HepG2 (cell line): ENCODE data around the gene COASY. TPM values are rescaled to one million over a fixed set of nuclear protein-coding genes. Genes with fewer than 3 reads are reported as not detected.
A peak's percentile ranks its signal among the peaks of the same experiment; 100 is the strongest.

Experiments
- AKAP8 ChIP-seq: sonication (generic); formaldehyde crosslinking; IDR thresholded peaks from 2 replicates; pipeline ENCODE4 v1.5.1; 2020; ENCODE audit warnings: mild to moderate bottlenecking, missing genetic modification reagents
- BRCA1 ChIP-seq: sonication (generic); formaldehyde crosslinking; IDR thresholded peaks from 2 replicates; pipeline ENCODE4 v1.4.0; 2020; ENCODE audit warnings: missing genetic modification reagents
- CENPX ChIP-seq: sonication (generic); formaldehyde crosslinking; IDR thresholded peaks from 2 replicates; pipeline ENCODE4 v1.9.0; 2021; ENCODE audit warnings: mild to moderate bottlenecking, missing genetic modification reagents, moderate library complexity
- GABPB1 ChIP-seq: IDR thresholded peaks from 2 replicates; pipeline ENCODE4 v1.6.1; 2016; ENCODE audit warnings: mild to moderate bottlenecking, missing genetic modification reagents, moderate library complexity, missing compliant biosample characterization
- HOXA5 ChIP-seq: sonication (generic); formaldehyde crosslinking; IDR thresholded peaks from 2 replicates; pipeline ENCODE4 v1.4.0; 2020; ENCODE audit warnings: missing genetic modification reagents
- KMT2A ChIP-seq: sonication (generic); formaldehyde crosslinking; IDR thresholded peaks from 2 replicates; pipeline ENCODE4 v1.4.0; 2020; ENCODE audit warnings: missing genetic modification reagents
- MATR3 ChIP-seq: sonication (generic); formaldehyde crosslinking; IDR thresholded peaks from 2 replicates; pipeline ENCODE4 v1.4.0; 2020; ENCODE audit warnings: missing genetic modification reagents
- MTF2 ChIP-seq: sonication (generic); formaldehyde crosslinking; IDR thresholded peaks from 2 replicates; pipeline ENCODE4 v1.5.0; 2020; ENCODE audit warnings: missing genetic modification reagents, borderline replicate concordance
- PHF20 ChIP-seq: sonication (generic); formaldehyde crosslinking; IDR thresholded peaks from 2 replicates; pipeline ENCODE4 v1.5.0; 2020; ENCODE audit warnings: mild to moderate bottlenecking, missing genetic modification reagents
- PHF21A ChIP-seq: sonication (generic); formaldehyde crosslinking; IDR thresholded peaks from 2 replicates; pipeline ENCODE4 v1.5.0; 2020; ENCODE audit warnings: mild to moderate bottlenecking, missing genetic modification reagents
- TCF12 ChIP-seq, 2 experiments: fragments of 450-650 bp in 1 of 2; sonication (generic) in 1 of 2; formaldehyde crosslinking in 1 of 2; IDR thresholded peaks; 2 replicates each; pipeline versions ENCODE4 v1.6.1 to v1.8.0; 2017 to 2022; ENCODE audit warnings: antibody characterized with exemption in 1 of 2, mild to moderate bottlenecking in 1 of 2, missing genetic modification reagents in 1 of 2, moderate library complexity in 1 of 2
- ZIK1 ChIP-seq: sonication (generic); formaldehyde crosslinking; IDR thresholded peaks from 2 replicates; pipeline ENCODE4 v1.5.0; 2020; ENCODE audit warnings: mild to moderate bottlenecking, low read depth, missing genetic modification reagents, borderline replicate concordance
- ZZZ3 ChIP-seq: sonication (generic); formaldehyde crosslinking; IDR thresholded peaks from 2 replicates; pipeline ENCODE4 v1.4.0; 2020; ENCODE audit warnings: missing genetic modification reagents, mild to moderate bottlenecking, borderline replicate concordance
- polyA plus RNA-seq, 8 experiments: library from polyadenylated mRNA; depleted of rRNA in 3 of 8; stranded (reverse) in 7 of 8; unstranded in 1 of 8; fragments of >200 nt; fragmentation: Illumina TruSeq in 4 of 8; extraction: Trizol in 4 of 8; gene quantifications; 2 replicates each; pipeline versions ENCODE4 v1.2.1 to v1.2.3, GENCODE V29; 2011 to 2016; ENCODE audit warnings: low read depth in 4 of 8, missing spikeins in 1 of 8, mixed read lengths in 1 of 8; ENCODE audit not compliant: insufficient read depth in 1 of 8
- total RNA-seq, 5 experiments: library from RNA; depleted of rRNA; stranded (reverse); fragments of >200 nt; fragmentation: Illumina TruSeq; extraction: Trizol; gene quantifications; 2 replicates each; pipeline ENCODE4 v1.2.3, GENCODE V29; 2016; ENCODE audit warnings: low read depth in 1 of 5
- TF ChIP-seq, protein P1 (sequence below): sonication (generic); formaldehyde crosslinking; IDR thresholded peaks from 2 replicates; pipeline ENCODE4 v1.5.0; 2020; ENCODE audit warnings: mild to moderate bottlenecking, missing genetic modification reagents
- TF ChIP-seq, protein P2 (sequence below): IDR thresholded peaks from 2 replicates; pipeline ENCODE4 v1.6.1; 2016; ENCODE audit warnings: low read depth
- TF ChIP-seq, protein P3 (sequence below): sonication (generic); formaldehyde crosslinking; conservative IDR thresholded peaks from 2 replicates; pipeline ENCODE4 v1.4.0; 2020; ENCODE audit warnings: missing genetic modification reagents
- TF ChIP-seq, protein P4 (sequence below): sonication (generic); formaldehyde crosslinking; IDR thresholded peaks from 2 replicates; pipeline ENCODE4 v1.4.0; 2020; ENCODE audit warnings: low read depth, mild to moderate bottlenecking, missing genetic modification reagents
- TF ChIP-seq, protein P5 (sequence below): sonication (generic); formaldehyde crosslinking; IDR thresholded peaks from 2 replicates; pipeline ENCODE4 v1.4.0; 2020; ENCODE audit warnings: missing genetic modification reagents, borderline replicate concordance

The COASY gene
- total and polyA plus RNA-seq, 2 of the 13 experiments (the other 11 are each of a cell fraction or from before 2014, with no cell fraction given) = 90.7 to 125 TPM

DNA sequence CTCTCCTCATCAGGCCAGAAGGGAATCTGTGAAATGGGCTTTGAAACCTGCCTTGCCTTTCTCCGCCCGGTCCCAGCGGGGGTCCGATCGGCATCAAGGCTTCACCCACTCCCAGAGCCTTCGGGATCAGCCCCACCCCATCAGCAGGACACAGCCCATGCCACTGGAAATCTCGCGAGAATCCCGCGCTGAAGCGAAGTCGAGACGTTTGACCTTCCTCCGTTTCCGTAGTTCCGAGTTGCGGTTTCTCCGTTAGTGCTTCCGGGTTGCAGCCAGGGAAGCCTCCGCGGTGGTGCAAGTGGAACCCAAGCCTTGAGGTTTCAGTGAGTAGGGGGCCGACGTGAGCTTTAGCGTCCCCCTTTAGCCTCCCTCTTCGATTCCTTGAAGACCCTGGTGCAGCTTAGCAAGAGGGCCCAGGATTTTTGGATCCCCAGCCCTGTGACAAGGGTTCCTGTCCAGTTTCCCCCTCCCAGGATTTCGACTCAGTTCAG, at the start of gene COASY (continued):
- TF ChIP-seq HOXA5 (CRISPR knock-in tag) (peak; percentile 78; the same call in 1 of the 2 replicates), MTF2 (CRISPR knock-in tag) (peak; percentile 87; the same call in 1 of the 2 replicates), PHF21A (CRISPR knock-in tag) (peak; percentile 85; the same call in 1 of the 2 replicates), KMT2A (peak; percentile 93; the same call in 1 of the 2 replicates), MATR3 (no peak), AKAP8 (CRISPR knock-in tag) (peak; percentile 53; the same call in 1 of the 2 replicates), GABPB1 (CRISPR knock-in tag) (peak; percentile 98), ZIK1 (CRISPR knock-in tag) (no peak), PHF20 (CRISPR knock-in tag) (peak; percentile 95), CENPX (no peak), TCF12 (IDR thresholded peaks at IDR 0.05) (no peak), TCF12 (CRISPR knock-in tag; IDR thresholded peaks at IDR 0.05) (no peak; the same call in 1 of the 2 replicates), ZZZ3 (CRISPR knock-in tag) (peak; percentile 80; the same call in 1 of the 2 replicates), BRCA1 (CRISPR knock-in tag) (peak; percentile 26; the same call in 1 of the 2 replicates)
- TF ChIP-seq, protein P1, sequence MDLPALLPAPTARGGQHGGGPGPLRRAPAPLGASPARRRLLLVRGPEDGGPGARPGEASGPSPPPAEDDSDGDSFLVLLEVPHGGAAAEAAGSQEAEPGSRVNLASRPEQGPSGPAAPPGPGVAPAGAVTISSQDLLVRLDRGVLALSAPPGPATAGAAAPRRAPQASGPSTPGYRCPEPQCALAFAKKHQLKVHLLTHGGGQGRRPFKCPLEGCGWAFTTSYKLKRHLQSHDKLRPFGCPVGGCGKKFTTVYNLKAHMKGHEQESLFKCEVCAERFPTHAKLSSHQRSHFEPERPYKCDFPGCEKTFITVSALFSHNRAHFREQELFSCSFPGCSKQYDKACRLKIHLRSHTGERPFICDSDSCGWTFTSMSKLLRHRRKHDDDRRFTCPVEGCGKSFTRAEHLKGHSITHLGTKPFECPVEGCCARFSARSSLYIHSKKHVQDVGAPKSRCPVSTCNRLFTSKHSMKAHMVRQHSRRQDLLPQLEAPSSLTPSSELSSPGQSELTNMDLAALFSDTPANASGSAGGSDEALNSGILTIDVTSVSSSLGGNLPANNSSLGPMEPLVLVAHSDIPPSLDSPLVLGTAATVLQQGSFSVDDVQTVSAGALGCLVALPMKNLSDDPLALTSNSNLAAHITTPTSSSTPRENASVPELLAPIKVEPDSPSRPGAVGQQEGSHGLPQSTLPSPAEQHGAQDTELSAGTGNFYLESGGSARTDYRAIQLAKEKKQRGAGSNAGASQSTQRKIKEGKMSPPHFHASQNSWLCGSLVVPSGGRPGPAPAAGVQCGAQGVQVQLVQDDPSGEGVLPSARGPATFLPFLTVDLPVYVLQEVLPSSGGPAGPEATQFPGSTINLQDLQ (CRISPR knock-in tag) = no peak; the same call in 1 of the 2 replicates
- TF ChIP-seq, protein P2, sequence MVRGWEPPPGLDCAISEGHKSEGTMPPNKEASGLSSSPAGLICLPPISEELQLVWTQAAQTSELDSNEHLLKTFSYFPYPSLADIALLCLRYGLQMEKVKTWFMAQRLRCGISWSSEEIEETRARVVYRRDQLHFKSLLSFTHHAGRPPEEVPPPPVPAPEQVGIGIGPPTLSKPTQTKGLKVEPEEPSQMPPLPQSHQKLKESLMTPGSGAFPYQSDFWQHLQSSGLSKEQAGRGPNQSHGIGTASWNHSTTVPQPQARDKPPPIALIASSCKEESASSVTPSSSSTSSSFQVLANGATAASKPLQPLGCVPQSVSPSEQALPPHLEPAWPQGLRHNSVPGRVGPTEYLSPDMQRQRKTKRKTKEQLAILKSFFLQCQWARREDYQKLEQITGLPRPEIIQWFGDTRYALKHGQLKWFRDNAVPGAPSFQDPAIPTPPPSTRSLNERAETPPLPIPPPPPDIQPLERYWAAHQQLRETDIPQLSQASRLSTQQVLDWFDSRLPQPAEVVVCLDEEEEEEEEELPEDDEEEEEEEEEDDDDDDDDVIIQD (CRISPR knock-in tag) = peak; percentile 65
- TF ChIP-seq, protein P3, sequence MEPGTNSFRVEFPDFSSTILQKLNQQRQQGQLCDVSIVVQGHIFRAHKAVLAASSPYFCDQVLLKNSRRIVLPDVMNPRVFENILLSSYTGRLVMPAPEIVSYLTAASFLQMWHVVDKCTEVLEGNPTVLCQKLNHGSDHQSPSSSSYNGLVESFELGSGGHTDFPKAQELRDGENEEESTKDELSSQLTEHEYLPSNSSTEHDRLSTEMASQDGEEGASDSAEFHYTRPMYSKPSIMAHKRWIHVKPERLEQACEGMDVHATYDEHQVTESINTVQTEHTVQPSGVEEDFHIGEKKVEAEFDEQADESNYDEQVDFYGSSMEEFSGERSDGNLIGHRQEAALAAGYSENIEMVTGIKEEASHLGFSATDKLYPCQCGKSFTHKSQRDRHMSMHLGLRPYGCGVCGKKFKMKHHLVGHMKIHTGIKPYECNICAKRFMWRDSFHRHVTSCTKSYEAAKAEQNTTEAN (CRISPR knock-in tag) = peak; percentile 60
- TF ChIP-seq, protein P4, sequence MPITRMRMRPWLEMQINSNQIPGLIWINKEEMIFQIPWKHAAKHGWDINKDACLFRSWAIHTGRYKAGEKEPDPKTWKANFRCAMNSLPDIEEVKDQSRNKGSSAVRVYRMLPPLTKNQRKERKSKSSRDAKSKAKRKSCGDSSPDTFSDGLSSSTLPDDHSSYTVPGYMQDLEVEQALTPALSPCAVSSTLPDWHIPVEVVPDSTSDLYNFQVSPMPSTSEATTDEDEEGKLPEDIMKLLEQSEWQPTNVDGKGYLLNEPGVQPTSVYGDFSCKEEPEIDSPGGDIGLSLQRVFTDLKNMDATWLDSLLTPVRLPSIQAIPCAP (CRISPR knock-in tag) = peak; percentile 51; the same call in 1 of the 2 replicates
- TF ChIP-seq, protein P5, sequence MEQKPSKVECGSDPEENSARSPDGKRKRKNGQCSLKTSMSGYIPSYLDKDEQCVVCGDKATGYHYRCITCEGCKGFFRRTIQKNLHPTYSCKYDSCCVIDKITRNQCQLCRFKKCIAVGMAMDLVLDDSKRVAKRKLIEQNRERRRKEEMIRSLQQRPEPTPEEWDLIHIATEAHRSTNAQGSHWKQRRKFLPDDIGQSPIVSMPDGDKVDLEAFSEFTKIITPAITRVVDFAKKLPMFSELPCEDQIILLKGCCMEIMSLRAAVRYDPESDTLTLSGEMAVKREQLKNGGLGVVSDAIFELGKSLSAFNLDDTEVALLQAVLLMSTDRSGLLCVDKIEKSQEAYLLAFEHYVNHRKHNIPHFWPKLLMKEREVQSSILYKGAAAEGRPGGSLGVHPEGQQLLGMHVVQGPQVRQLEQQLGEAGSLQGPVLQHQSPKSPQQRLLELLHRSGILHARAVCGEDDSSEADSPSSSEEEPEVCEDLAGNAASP (CRISPR knock-in tag) = peak; percentile 73; the same call in 1 of the 2 replicates
